ENCODE results near the gene OTOS. TPM values are rescaled to one million over a fixed set of nuclear protein-coding genes. Genes with fewer than 3 reads are reported as not detected.

OTOS gene
- not detected for total RNA-seq
- long read RNA-seq = 0 reads

GRCh38 chr2:240140511-240140910, at the start of gene OTOS:
OTOS (minus strand) TSS chr2:240140658; CDS start chr2:240140326, 332 bp downstream.
- intact Hi-C loops (cut with DNase I) = loop anchor here in 1 of 2 donors (5.0 kb wide), 1 partner anchor 83 kb away; no protein-coding TSS in a partner anchor
- peak in 2 of 3 donors; percentile 18 to 41 for DNase-seq
- Histone ChIP-seq H3K9me3 (no peaks in the 10 kb centered on the region), H3K4me3 (no peak within 1 kb of the TSS), H3K36me3 (no peaks in the 10 kb centered on the region), H3K27me3 (no peaks in the 10 kb centered on the region), H3K27ac (no peak within 1 kb of the TSS), H3K4me1 (peaks cover 0 to under 1% (median under 1%) of the 10 kb centered on the region in 4 donors)
- WGBS (ENCODE audit: insufficient coverage, low coverage, low lambda C conversion rate, missing lambda C conversion rate) = 31% methylated on average over 4 of the region's 5 CpGs
- no peak for ATAC-seq
- TF ChIP-seq CTCF (IDR thresholded peaks at IDR 0.05) = no peak
- no peak for TF ChIP-seq POLR2A (IDR thresholded peaks at IDR 0.05)

GRCh38 chr2:240189686-240190085, 49.2 kb upstream of the OTOS start:
- H3K4me3 ChIP-seq = no peak overlapping the region
- DNase-seq (peak in 2 of 3 donors; percentile 24 to 25), ATAC-seq (no peak)
- H3K36me3 ChIP-seq = no peaks in the 10 kb centered on the region
- H3K4me1 ChIP-seq = no peaks in the 10 kb centered on the region
- 47% methylated on average over 2 of the region's 4 CpGs for WGBS (ENCODE audit: insufficient coverage, low coverage, low lambda C conversion rate, missing lambda C conversion rate)
- TF ChIP-seq CTCF (IDR thresholded peaks at IDR 0.05) = no peak
- TF ChIP-seq POLR2A (IDR thresholded peaks at IDR 0.05) = no peak
- no peak overlapping the region for H3K27ac ChIP-seq
- no peaks in the 10 kb centered on the region for H3K9me3 ChIP-seq
- no peaks in the 10 kb centered on the region for H3K27me3 ChIP-seq
- intact Hi-C loops (cut with DNase I) = no loop called here

GRCh38 chr2:240187989-240188590, 47.6 kb upstream of the OTOS start:
- intact Hi-C loops (cut with DNase I) = no loop called here
- Histone ChIP-seq H3K27me3 (no peaks in the 10 kb centered on the region), H3K9me3 (no peaks in the 10 kb centered on the region), H3K36me3 (no peaks in the 10 kb centered on the region), H3K4me1 (no peaks in the 10 kb centered on the region), H3K4me3 (no peak overlapping the region), H3K27ac (no peak overlapping the region)
- DNase-seq (peak in 2 of 3 donors; percentile 8 to 20), ATAC-seq (no peak)
- TF ChIP-seq POLR2A (IDR thresholded peaks at IDR 0.05) (no peak), CTCF (IDR thresholded peaks at IDR 0.05) (no peak)
- whole genome bisulfite sequencing (ENCODE audit: insufficient coverage, low coverage, low lambda C conversion rate, missing lambda C conversion rate) = 56% methylated on average over 9 of the region's 10 CpGs

- Histone ChIP-seq H3K4me1 (no peaks in the 10 kb centered on the region), H3K27ac (no peak overlapping the region), H3K36me3 (no peaks in the 10 kb centered on the region), H3K4me3 (no peak overlapping the region), H3K9me3 (no peaks in the 10 kb centered on the region), H3K27me3 (no peaks in the 10 kb centered on the region)
- TF ChIP-seq POLR2A (IDR thresholded peaks at IDR 0.05) = no peak
- TF ChIP-seq CTCF (IDR thresholded peaks at IDR 0.05) = no peak
- 60% methylated on average over 7 of the region's 7 CpGs for WGBS (ENCODE audit: insufficient coverage, low coverage, low lambda C conversion rate, missing lambda C conversion rate)
- peak in 1 of 3 donors; percentile 20 for DNase-seq
- intact Hi-C loops (cut with DNase I) = no loop called here
- ATAC-seq = no peak
Measured at GRCh38 chr2:240186191-240186725, 45.8 kb upstream of the OTOS start.
